Stimulated activated naive CD4-positive, alpha-beta T cell (primary cell): ENCODE results near the gene ARVCF.
A peak's percentile ranks its signal among the peaks of the same experiment; 100 is the strongest.

Source experiments
- DNase-seq, 6 experiments: peaks; one replicate each; lab custom pipeline; 2025; lab: John Stamatoyannopoulos, UW

The ARVCF gene

DNA sequence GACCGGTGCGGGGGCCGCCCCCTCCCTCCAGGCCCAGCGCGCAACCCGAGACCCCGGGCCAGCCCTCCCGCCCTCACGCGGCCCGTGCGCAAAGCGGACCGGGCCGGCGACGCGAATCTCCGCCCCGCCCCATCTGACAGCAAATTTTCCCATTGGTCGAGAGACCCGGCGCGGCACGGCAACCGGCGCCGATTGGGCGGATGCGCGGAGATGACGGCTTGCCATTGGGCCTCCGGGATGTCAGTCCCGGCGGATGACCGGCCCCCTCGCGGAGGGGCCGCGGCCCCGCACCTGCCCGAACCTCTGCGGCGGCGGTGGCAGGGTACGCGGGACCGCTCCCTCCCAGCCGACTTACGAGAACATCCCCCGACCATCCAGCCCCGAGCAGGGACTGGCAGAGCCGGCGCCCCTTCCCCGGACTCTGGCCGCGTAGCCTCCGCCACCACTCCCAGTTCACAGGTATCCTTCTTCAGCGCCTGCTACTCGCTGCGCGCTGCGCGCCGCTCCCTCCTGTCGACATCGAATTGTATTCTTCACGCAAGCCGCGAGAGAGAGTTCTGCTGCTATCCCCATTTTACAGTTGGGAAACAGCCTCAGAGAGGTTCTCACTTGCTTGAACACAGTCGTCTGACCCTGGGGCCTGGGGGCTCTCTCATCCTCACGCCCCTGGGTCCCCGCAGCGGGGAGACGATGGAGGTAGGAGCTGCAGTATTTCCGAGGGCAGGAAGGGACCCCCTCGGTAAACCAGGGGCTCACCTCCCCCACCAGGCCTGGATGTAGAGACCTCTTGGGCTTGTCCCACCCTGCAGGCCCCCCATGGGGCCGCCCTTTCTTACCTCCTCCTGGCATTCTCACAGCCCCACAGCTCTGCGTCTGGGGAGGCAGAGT is at the start of gene ARVCF:
Gene ARVCF (minus strand): TSS at position 90 of the 888 bp plus-strand sequence. CDS start 26,029 bp downstream, outside the sequence.
- peak; percentile 81 to 94 (median 90) for DNase-seq

GRCh38 chr22:20065896-20066616 is 49.4 kb upstream of the ARVCF start:
- no peak for DNase-seq

- no peak for DNase-seq
These were observed 48.1 kb upstream of the ARVCF start for GRCh38 chr22:20064545-20065262.

DNA sequence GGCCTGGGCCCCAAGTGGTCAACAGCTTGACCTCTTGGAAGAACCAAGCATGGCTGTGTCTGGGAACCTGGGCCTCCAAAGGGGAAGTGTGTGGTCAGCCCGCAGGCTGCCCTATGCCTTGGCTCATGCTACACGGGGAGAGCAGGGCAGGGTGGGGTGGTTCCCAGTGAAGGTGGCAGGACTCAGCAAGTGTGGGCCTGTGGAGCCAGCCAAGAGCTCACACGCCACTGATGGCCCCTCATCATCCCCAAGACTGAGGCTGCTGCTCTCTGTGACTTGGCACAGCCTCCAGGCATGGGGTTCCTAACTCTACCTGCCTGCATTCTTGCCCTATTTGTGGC is 47.5 kb upstream of the ARVCF start:
- no peak for DNase-seq

DNA sequence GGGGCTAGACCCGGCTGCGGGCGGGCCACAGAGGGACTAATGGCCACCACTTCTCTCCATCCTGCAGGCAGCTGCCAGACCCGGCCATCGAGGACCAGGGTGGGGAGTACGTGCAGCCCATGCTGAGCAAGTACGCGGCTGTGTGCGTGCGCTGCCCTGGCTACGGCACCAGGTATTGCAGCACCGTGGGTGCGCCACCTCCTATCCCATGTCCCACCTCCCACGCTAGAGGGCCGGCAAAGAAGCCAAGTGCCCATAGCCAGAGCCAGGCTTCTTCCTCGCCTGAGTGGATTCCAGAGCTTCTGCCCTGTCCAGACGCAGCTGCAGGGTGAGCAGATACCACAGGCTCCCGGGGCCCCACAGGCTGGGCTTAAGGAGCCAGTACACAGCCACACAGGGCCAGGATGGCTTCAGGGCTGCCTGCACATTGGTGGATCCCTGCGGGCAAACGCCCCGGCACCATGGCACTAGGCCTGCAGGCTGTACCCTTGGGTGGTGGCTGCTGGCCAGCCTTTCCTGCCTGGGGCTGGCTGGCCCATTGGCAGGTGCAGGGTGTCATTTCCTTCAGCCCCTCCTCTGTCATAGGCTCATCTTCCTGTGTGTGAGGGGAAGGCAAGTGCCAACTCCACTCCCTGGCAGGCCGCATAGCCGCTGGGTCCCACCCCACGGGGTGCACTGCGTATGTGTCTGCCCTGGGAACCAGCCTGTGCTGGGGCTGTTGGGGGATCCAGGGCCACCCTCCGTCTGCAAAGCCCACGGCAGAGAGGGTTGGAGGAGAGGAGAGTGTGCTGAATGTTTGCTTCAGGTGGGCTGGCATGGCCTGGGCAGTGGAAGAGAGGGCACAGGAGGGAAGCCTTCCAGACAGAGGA is 46.9 kb upstream of the ARVCF start:
- DNase-seq = no peak

DNA sequence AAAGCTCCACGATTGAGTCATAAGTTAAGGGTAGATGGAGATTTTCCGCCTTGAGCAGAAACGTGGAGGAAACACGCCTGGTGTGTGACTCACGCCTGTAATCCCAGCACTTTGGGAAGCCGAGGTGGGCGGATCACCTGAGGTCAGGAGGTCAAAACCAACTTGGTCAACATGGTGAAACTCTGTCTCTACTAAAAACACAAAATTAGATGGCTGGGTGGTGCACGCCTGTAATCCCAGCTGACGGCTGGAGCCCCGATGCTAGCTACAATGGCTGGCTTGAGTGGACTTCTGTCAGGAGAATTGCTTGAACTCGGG is 46.1 kb upstream of the ARVCF start:
- DNase-seq = no peak

GRCh38 chr22:20062043-20062765 is 45.6 kb upstream of the ARVCF start:
- no peak for DNase-seq

DNA sequence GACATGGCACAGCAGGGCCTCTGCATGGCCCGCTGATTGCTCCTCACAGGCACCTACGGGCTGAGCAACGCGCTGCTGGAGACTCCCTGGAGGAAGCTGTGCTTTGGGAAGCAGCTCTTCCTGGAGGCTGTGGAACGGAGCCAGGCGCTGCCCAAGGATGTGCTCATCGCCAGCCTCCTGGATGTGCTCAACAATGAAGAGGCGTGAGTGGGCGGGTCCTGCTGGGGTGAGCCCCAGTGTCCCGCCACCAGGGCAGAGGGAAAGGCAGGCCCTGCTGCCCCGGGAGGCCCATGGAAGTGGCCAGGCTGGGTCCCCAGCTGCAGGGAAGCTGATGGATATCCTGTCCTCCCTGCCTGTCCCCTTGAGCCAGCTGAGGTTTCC is 44.8 kb upstream of the ARVCF start:
- DNase-seq = no peak

GRCh38 chr22:20060700-20061480 is 44.3 kb upstream of the ARVCF start:
- DNase-seq = no peak

DNA sequence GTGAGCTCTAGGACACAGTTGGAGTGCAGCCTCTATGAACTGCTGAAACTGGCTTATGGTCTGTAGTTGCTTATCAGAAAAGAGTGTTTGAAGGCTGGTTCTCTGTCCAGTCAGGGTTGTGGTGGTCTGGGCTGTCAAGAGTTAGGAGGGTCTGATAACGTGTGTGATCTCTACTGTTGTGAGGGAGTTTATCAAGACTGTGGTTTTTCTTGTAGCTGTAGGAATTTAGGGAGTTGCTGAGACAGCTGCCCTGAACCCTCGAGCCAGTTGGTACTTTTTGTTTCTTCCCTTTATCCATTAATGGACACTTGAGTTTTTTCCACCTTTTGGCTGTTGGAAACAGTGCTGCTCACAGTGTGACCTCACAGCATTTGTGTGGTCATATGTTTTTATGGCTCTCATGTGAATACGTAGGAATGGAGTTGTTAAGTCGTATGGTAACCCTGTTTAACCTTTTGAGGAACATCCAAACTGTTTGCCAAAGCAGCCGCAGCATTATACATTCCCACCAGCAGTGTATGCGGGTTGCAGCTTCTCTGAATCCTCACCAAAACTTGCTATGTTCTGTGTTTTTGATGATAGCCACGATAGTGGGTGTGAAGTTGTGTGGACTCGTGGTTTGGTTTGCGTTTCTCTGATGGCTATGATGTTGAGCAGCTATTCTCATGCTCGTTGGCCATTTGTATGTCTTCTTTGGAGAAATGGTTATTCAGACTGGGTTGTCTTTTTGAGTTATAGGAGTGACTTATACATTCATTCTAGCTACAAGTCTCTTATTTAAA is 42.6 kb upstream of the ARVCF start:
- DNase-seq = no peak

- no peak for DNase-seq
These were observed 41.1 kb upstream of the ARVCF start for GRCh38 chr22:20057596-20058268.

GRCh38 chr22:20056696-20057386 is 40.2 kb upstream of the ARVCF start:
- DNase-seq = no peak

DNA sequence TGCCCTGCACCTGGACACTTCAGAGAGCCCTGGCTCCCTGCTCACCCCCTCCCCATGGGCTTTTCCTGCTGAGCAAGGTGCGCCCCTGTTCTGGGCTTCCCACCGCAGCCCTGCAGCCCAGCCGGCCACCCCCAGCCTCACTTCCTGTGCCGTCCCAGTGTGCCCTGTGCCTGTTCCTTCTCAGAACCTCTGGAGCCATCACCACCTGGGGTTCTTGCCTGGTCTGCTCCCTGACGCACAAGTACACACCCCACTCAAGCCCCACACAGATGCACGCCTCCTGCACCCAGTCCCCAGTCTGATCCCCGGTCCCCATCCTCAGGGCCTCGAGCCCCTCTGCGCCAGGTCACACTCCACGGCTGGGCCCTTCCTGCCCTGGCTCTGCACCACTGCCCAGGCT is 39.5 kb upstream of the ARVCF start:
- DNase-seq = no peak

GRCh38 chr22:20055654-20056053 is 39.0 kb upstream of the ARVCF start:
- DNase-seq = no peak

GRCh38 chr22:20055144-20055543 is 38.5 kb upstream of the ARVCF start:
- no peak for DNase-seq

DNA sequence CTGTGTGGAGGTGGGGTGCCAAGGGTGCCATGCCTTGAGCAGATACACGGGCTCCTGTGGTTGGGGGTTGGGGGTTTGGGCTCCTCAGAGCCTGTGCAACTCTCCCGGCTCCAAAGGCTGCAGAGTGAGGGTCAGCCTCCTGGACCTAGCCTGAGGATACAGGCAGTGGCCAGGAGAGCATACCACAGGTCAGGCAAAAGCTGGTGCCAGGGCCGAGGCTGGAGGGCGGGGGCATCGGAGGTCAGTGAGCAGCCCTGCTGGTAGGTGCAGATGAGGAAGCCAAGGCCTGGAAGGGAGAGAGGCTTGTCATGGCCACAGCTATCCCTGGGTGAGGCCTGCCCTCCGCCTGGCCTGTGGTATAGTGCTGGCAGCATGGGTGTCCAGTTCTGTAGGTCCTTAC is 37.9 kb upstream of the ARVCF start:
- no peak for DNase-seq

DNA sequence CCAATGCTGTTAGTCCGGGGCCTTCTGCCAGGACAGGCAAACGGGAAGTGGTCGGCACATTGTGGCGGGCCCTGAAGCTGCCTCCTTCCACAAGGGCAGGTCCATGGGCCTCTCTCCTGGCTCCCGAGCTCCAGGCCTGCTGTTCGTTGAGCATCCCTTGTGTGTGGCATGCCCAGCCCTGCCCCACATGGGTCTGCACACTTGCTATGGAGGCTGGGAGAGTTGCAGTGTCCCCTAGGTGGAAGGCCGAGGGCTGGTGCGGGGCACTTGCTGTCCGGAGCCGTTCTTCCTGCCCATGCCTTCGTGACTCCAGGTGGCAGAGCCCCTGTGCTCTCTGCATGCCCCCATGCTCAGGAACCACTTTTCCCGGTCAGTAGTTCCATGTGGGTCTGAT is 37.4 kb upstream of the ARVCF start:
- no peak for DNase-seq

GRCh38 chr22:20053407-20054033 is 36.9 kb upstream of the ARVCF start:
- DNase-seq = no peak
